ENCODE results near the gene SLC25A21.
"Not testable (repeated sequence)": the region's sequence is repeated elsewhere in the genome, so short reads cannot be mapped to it uniquely, and the experiment has no call there.

Gene SLC25A21

DNA sequence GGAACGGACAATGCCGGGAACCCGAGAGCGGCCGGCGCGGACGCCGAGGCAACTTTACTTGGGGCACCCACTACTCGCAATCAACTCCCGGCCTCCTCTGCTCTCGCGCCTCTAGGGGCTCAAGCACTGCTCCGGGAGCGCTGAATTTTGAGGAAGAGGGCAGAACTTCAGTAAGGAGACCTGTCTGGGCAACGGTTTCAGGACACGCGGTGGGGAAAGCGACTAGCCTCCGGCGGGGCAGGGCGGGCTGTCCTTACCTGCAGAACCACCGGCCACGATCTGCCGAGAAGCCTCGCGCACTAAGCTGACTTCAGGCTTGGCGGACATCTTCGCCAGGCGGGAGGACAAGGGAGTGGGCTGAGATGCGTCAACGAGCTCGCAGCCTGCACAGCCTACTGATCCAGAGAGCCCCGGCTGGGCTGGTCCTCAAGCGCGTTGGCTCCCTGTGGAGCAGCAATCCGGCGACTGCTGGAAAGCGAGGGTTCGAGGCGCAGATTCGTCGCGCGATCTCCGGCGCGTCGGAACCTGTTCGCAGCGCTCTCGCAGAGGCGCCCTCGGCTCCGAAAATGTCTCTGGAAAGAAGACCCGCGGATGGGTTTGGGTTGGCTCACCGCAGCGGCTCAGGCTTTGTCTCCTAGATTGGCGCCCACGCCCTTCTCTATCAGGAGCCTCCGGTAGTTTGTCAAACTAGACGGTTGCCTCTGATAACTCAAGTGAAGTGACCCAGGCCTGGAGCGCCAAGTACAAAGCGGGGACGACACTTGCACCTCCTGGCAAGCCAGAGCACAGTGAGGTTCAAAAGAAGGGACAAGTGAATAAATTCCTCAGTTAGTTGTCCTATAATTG is at the start of gene SLC25A21:
Gene SLC25A21 (minus strand): TSS at position 583 of the 846 bp plus-strand sequence.
- peak; percentile 96 for DNase-seq

DNA sequence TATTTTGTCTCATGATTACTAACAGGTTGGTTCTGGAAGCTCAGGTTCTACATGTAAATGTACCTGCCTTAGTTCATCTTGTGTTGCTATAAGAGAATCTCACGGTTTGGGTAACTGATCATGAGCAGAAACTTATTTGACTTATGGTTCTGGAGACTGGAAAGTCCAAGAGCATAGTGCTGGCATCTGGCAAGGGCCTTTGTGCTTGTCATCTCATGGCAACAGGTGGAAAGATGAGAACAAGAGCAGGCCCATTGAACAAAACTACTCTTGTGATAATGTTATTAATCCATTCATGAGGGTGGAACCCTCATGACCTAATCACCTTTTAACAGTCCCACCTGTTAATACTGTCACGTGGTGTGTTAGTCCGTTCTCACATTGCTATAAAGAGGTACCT is 48.7 kb upstream of the SLC25A21 start:
- no peak for DNase-seq

DNA sequence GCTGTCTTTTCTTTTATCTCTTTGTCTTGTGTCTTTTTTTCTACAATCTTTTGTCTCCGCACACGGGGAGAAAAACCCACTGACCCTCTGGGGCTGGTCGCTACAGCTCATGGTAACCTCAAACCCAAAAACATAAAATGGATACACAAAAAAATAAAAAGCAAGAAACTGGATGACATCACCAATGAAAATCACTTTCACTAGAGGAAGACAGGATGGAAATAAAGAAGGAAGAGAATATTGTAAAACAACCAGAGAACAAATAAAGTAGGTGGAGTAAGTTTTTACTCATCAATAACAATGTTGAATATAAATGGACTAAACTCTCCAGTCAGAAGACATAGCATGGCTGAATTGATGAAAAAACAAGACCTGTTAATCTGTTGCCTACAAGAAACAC is 42.9 kb upstream of the SLC25A21 start:
- no peak for DNase-seq

DNA sequence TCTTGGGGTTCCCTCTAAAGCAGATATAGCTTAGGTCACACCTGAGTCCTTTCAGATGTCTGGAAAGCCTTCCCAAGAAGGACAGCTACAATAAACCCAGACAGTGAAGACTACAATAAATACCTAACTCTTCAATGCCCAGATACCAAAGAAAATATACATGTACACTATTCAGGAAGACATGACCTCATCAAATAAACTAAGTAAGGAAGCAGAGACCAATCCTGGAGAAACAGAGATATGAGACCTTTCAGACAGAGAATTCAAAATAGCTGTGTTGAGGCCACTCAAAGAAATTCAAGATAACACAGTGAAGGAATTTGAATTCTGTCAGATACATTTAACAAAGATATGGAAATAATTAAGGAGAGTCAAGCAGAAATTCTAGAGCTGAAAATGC is 40.6 kb upstream of the SLC25A21 start:
- DNase-seq = no peak

DNA sequence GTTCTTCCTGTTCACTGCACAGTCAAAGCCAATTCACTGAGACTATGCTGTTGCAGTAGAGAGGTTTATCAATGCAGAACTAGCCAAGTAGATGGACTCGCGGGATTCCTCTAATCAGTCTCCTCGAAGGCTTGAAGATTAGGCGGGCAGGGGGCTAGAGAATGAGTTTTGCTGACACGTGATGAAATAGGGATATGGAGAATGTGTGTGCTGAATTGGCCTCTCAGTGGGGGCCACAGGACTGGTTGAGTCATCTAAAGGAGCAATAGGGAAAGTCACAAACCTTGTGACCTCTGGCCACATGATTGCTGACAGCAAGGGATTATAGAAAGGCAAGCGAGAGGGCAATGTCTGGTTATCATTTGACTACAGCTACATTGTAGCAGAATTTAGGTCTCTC is 38.0 kb upstream of the SLC25A21 start:
- DNase-seq = no peak

DNA sequence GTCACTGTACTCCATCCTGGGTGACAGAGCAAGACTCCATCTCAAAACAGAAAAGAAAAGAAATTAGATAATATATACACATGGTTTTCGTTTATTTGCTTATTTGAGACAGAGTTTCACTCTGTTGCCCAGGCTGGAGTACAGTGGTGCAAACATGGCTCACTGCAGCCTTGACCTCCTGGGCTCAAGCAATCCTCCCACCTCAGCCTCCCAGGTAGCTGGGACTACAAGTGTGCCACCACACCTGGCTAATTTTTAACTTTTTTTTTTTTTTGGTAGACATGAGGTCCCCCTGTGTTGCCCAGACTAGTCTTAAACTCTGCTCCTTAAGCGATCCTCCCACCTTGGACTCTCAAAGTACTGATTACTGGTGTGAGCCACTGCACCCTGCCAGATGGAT is 37.2 kb upstream of the SLC25A21 start:
- not testable (repeated sequence) for DNase-seq

DNA sequence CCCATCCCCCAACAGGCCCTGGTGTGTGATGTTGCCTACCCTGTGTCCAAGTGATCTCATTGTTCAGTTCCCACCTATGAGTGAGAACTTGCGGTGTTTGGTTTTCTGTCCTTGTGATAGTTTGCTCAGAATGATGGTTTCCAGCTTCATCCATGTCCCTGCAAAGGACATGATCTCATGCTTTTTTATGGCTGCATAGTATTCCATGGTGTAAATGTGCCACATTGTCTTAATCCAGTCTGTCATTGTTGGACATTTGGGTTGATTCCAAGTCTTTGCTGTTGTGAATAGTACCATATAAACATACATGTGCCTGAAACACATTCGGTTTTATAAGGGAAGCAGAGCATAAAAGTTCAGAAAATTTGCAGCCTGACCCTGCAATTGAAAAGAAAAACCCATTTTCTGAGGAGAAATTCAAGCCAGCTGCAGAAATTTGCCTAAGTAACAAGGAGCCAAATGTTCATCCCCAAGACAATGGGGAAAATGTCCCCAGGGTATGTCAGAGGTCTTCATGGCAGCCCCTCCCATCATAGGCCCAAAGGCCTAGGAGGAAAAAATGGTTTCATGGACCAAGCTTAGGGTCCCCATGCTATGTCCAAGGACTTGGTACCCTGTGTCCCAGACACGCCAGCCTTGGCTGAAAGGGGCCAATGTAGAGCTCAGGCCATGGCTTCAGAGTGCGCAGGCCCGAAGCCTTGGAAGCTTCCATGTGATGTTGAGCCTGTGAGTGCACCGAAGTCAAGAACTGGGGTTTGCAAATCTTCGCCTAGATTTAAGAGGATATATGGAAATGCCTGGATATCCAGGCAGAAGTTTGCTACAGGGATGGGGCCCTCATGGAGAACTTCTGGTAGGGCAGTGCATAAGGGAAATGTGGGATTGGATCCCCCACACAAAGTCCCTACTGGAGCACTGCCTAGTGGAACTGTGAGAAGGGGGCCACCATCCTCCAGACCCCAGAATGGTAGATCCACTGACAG is 33.5 kb upstream of the SLC25A21 start:
- DNase-seq = not testable (repeated sequence)

DNA sequence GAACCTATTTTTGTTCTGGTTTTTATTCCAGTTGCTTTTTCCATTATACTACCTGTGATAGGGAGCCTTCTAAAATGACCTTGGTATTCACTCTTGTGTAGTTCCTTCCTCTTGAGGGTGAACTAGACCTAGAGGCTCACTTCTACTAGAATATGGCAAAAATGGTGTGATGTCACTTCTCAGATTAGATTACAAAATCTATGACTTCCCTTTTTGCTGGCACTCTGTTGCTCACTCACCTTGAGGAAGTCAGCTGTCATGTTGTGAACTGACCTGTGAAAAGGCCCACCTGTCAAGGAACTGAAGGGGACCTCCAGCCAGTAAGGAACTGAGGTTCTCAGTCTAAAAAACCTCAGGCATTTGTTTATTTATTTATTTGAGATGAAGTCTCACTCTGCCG is 31.0 kb upstream of the SLC25A21 start:
- peak; percentile 2 for DNase-seq

DNA sequence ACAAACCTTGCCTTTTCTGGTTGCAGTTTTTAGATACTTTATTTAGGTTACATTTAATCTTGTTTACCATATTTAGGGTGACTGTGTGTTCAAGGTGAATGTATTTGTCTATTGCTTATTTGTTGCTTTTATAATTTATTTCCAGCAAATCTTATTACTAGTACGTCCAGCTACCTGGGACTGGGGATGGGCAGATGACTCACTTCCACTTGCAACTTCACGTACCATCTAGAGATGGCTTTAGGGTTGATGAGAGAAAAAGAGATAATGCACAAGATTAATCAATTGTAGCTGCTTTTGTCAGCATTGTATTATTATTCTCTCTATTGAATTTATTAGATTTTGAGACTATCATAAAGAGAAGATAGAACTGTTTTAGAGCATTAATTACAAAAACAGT is 30.4 kb upstream of the SLC25A21 start:
- DNase-seq = no peak

DNA sequence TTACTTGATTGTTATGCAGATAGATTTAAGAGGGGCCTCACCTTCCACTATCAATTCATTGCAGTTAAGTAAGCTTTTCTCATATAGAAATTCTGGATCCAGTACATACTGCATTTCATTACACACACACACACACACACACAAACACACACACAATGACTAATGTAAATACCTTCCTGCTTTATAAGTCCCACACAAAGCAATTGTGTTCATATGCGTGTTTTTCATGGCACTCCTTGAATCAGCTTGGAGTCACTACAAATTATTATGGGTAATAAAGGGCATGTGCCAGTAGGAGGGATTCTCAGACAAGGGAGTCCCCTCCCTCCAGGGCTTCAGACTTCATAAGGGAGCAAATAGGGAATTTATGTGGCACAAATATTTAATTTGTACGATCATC is 29.9 kb upstream of the SLC25A21 start:
- DNase-seq = no peak

DNA sequence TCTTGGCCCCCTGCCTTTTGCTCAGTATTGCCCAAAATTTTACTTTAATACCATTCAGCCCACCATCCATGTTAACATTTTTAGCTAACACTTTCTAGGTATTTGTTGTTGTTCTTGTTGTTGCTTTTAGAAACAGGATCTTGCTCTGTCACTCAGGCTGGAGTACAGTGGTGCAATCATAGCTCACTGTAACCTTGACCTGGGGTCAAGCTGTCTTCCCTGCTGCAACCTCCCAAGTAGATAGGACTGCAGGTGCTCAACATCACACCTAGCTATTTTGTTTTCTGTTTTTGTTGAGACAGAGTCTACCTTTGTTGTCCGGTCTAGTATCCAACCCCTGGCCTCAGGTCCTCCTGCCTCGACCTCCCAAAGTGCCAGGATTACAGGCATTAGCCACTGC is 29.3 kb upstream of the SLC25A21 start:
- no peak for DNase-seq

DNA sequence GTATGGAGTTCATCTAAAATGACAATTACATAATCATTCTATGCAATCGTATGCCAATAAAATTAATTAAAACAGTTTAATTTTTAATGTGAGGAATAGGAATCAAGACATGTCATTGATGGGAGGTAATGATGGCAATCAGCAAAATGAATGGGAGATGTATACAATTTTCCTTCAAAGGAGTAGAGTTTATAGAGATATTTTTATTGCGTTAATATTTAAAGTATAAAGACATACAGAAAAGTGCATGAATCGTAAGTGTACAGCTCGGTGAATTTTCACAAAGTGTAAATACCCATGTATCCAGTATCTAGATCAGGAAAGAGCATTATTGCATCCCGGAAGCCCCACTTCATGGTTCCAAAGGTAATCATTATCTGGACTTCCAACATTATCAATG is 26.5 kb upstream of the SLC25A21 start:
- DNase-seq = no peak

DNA sequence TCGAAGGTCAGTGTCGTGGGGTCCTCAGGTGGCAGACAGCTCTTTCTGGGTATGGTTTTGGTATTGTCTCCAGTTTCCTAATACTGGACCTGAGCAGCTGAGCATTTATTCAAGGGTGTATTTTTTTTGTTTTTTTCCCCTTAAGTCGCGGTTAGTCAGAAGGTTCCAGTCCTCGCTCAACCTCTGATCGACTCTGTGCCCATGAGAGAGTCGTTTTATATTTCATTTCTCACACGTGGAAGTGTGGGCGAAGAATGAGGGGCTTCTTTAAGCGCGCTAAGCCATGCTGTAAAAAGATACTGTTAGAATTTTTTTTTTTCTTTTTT is 25.8 kb upstream of the SLC25A21 start:
- DNase-seq = no peak

DNA sequence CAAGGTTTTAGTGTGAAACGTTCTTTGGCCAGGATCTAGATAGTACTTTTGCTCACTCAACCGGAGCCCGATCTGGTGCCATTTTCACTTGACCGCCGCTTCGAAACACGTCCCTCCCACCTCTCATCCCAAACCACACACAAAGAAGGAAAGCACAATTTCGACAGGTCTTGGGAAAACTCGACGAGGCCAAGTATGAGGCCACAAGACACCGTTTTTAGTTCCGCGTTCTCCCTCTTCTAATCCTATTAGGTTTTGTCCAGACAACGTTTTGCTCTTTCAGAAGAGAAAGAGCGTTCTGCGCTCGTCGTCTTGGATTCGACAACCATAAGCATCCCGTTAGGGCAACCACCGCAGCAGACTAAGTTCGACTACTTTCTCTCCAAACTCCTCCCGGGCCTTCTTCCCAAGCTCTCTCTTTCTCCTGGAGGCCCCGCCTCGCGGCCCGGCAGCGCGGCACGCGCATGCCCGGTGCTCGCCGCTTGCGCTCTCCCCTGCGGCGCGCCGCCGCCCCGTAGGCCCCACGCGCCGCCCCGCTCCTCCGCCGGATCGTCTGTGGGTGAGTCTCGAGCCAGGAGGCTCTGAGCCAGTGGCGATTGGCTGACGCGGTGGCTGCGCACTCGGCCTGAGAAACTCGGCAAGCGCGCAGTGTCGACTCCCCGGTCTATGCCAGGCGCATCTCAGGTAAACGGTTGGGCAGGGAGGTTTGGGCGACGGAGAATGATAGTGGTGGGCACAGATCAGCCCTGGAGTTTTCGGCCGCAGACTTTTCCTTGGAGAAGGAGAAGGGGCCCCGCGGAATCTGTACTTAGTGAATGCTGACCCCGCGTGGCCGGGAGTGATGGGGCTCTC is 25.2 kb upstream of the SLC25A21 start, which contains the start of gene MIPOL1:
Gene MIPOL1 (plus strand): TSS at position 517 of the 852 bp plus-strand sequence. CDS start 49,952 bp downstream, outside the sequence.
- DNase-seq = peak; percentile 81

DNA sequence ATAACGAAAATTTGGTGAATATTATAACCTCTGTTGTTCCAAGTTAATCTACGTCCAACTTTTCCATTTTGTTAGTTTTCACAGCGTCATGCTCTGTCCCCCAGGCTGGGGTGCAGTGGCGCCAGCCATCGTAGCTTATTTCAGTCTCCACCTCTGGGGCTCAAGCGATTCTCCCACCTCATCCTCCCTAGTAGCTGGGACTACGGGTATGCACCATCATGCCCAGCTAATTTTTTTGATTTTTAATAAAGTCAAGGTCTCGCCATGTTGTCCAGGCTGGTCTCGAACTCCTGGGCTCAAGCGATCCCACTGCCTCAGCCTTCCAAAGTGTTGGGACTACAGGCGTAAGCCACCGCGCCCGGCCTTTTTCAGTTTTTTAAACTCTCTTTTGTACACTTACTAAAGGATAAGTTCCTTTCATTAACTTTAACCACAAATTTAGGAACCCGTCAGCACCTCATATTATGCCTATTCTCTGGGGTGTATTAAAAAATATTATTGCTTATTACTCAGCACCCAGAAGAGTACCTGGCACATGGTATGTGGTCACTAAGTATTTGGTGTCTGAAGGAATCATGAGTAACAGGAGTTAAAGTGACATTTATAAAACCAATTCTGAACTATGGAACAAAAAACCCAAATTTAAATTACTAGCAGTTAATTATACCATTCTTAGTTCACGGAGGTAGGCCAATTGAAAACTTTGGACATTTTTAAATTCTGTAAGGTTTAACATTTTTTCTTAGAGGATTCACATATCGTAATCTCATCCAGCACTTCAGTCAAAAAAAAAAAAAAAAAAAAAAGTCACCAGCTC is 24.4 kb upstream of the SLC25A21 start:
- no peak for DNase-seq

DNA sequence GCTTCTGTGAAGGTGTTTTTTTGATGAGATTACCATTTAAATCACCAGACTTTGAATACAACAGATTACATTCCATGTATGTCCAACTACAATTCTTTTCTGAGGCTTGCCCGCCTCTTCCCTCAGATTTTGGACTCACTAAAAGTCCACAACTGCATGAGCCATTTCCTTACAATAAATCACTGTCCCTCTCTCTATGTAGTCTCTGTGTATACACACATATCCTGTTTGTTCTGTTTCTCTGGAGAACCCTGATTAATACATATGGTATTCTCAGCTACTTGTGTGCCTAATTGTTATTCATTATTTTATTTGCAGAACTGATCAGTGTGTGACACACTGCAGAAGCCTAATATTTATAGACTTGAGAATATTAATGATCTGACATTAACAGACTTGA is 22.9 kb upstream of the SLC25A21 start:
- DNase-seq = no peak

DNA sequence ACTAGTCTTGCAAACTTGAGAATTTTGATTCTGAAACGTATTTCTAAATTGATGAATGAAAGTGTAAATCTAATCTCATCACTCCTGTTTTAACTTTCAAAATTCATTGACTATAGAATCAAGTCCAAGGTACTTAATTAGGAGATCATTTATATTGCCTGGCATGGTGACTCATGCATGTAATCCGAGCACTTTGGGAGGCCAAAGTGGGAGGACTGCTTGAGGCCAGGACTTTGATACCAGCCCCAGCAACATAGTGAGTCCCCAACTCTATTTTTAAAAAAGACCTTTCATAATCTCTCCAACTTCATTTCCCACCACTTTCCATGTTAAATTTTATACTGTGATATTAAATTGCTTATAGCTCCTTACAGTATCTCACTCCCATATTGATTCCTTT is 22.3 kb upstream of the SLC25A21 start:
- DNase-seq = no peak

DNA sequence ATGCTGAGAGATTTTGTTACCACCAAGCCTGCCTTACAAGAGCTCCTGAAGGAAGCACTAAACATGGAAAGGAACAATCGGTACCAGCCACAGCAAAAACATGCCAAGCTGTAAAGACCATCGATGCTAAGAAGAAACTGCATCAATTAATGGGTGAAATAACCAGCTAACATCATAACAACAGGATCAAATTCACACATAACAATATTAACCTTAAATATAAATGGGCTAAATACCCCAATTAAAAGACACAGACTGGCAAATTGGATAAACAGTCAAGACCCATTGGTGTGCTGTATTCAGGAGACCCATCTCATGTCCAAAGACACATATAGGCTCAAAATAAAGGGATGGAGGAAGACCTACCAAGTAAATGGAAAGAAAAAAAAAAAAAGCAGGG is 17.3 kb upstream of the SLC25A21 start:
- DNase-seq = not testable (repeated sequence)

DNA sequence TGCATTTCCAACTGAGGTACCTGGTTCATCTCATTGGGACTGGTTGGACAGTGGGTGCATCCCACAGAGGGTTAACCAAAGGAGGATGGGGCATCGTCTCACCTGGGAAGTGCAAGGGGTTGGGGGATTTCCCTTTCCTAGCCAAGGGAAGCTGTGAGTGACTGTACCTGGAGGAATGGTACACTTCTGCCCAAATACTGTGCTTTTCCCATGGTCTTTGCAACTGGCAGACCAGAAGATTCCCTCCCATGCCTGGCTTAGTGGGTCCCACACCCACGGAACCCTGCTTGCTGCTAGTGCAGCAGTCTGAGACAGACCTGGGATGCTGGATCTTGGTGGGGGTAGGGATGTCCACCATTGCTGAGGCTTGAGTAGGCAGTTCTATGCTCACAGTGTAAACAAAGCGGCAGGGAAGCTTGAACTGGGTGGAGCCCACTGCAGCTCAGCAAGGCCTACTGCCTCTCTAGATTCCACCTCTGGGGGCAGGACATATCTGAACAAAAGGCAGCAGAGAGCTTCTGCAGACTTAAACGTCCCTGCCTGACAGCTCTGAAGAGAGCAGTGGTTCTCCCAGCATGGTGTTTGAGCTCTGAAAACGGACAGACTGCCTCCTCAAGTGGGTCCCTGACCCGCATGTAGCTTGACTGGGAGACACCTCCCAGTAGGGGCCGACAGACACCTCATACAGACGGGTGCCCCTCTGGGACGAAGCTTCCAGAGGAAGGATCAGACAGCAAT is 15.6 kb upstream of the SLC25A21 start:
- not testable (repeated sequence) for DNase-seq

DNA sequence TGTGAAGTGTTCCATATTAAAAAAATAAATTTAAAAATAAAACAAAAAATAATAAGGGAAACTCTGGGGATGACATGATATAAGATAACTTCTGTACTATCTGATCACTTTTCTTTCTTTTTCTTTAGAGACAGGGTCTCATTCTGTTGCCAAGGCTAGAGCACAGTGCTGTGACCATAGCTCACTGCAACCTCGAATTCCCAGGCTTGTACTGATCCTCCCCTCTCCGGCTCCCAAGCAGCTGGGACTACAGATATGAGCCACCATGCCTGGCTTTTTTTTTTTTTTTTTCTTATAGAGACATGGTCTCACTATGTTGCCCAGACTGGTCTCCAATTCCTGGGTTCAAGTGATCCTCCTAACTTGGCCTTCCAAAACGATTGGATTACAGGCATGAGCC is 14.9 kb upstream of the SLC25A21 start:
- no peak for DNase-seq

DNA sequence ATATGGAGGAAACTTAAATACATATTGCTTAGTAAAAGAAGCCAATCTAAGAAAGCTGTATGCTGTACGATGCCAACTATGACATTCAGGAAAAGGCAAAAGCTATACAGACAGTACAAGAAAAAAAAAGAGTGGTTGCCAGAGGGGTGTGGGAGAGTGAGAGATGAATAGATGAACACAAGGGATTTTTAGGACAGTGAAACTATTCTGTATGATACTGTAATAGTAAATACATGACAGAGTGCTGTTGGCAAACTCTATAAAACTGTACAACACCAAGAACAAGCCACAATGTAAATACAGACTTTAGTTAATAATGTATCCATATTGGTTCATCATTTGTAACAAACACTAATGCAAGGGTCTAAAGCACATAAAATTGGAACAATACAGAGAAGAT is 14.5 kb upstream of the SLC25A21 start:
- DNase-seq = no peak
